ENCODE results near the gene SRGAP1.
"Not testable (repeated sequence)": the region's sequence is repeated elsewhere in the genome, so short reads cannot be mapped to it uniquely, and the experiment has no call there.

The SRGAP1 gene

GRCh38 chr12:64061868-64062375, 217.4 kb downstream of the SRGAP1 start:
- no peak for DNase-seq

- DNase-seq = no peak
Measured at GRCh38 chr12:64063121-64063520, 218.6 kb downstream of the SRGAP1 start.

- no peak for DNase-seq
Measured at GRCh38 chr12:64064240-64064639, 219.7 kb downstream of the SRGAP1 start.

GRCh38 chr12:64064706-64065105, 220.2 kb downstream of the SRGAP1 start:
- DNase-seq = no peak

GRCh38 chr12:64065881-64066451, 221.5 kb downstream of the SRGAP1 start:
- peak; percentile 47 for DNase-seq

- no peak for DNase-seq
Measured at GRCh38 chr12:64066776-64067175, 222.3 kb downstream of the SRGAP1 start.

GRCh38 chr12:64070454-64070853, 226.0 kb downstream of the SRGAP1 start:
- no peak for DNase-seq

GRCh38 chr12:64072916-64073575, 228.5 kb downstream of the SRGAP1 start:
- DNase-seq = no peak

GRCh38 chr12:64076565-64076964, 232.1 kb downstream of the SRGAP1 start:
- not testable (repeated sequence) for DNase-seq

GRCh38 chr12:64077922-64078321, 233.4 kb downstream of the SRGAP1 start:
- peak; percentile 31 for DNase-seq

- no peak for DNase-seq
Measured at GRCh38 chr12:64080319-64081007, 236.0 kb downstream of the SRGAP1 start.

GRCh38 chr12:64081008-64081404, 236.5 kb downstream of the SRGAP1 start:
- DNase-seq = no peak

GRCh38 chr12:64082116-64082515, 237.6 kb downstream of the SRGAP1 start:
- no peak for DNase-seq

GRCh38 chr12:64082866-64083268, 238.4 kb downstream of the SRGAP1 start:
- no peak for DNase-seq

GRCh38 chr12:64083285-64084210, 239.0 kb downstream of the SRGAP1 start:
- peak; percentile 93 for DNase-seq

GRCh38 chr12:64085154-64085553, 240.7 kb downstream of the SRGAP1 start:
- DNase-seq = no peak

GRCh38 chr12:64085996-64086395, 241.5 kb downstream of the SRGAP1 start:
- DNase-seq = no peak

GRCh38 chr12:64086946-64087345, 242.4 kb downstream of the SRGAP1 start:
- DNase-seq = no peak

- DNase-seq = no peak
Measured at GRCh38 chr12:64087761-64088160, 243.3 kb downstream of the SRGAP1 start.

GRCh38 chr12:64088431-64089349, 244.2 kb downstream of the SRGAP1 start:
- peak; percentile 96 for DNase-seq

- DNase-seq = no peak
Measured at GRCh38 chr12:64090047-64090446, 245.5 kb downstream of the SRGAP1 start.

GRCh38 chr12:64091186-64091585, 246.7 kb downstream of the SRGAP1 start:
- DNase-seq = no peak

Data from fibroblast of skin of right biceps (primary cell).